Muscle layer of duodenum (tissue), 2 donors: Measurements from ENCODE around the gene FZD4.
"Not testable (repeated sequence)": the region's sequence is repeated elsewhere in the genome, so short reads cannot be mapped to it uniquely, and the experiment has no call there.

Experiments
- H3K27ac ChIP-seq: one replicate; pipeline ENCODE4 v1.7.0; 2013; ENCODE audit warnings: mild to moderate bottlenecking, low read length
- H3K27me3 ChIP-seq: one replicate; pipeline ENCODE4 v1.7.0; 2013; ENCODE audit warnings: low read depth, mild to moderate bottlenecking, control low read depth, low read length
- H3K36me3 ChIP-seq, 2 donors: one replicate each; pipeline ENCODE4 v1.7.0; 2013; ENCODE audit warnings: low read length in 2 of 2, control low read depth in 1 of 2, mild to moderate bottlenecking in 1 of 2; ENCODE audit not compliant: insufficient read depth in 2 of 2, control insufficient read depth in 1 of 2
- H3K4me1 ChIP-seq, 2 donors: one replicate each; pipeline ENCODE4 v1.7.0; 2013; ENCODE audit warnings: low read length in 2 of 2, mild to moderate bottlenecking in 2 of 2, control low read depth in 1 of 2, moderate library complexity in 1 of 2; ENCODE audit not compliant: insufficient read depth in 2 of 2, control insufficient read depth in 1 of 2
- H3K4me3 ChIP-seq, 2 donors: one replicate each; pipeline ENCODE4 v1.7.0; 2013; ENCODE audit warnings: low read length in 2 of 2, low read depth in 1 of 2, mild to moderate bottlenecking in 1 of 2
- H3K9me3 ChIP-seq, 2 donors: one replicate each; pipeline ENCODE4 v1.7.0; 2013; ENCODE audit warnings: low read length in 2 of 2, control low read depth in 1 of 2, mild to moderate bottlenecking in 1 of 2; ENCODE audit not compliant: control insufficient read depth in 1 of 2
- donor health status: healthy.

The FZD4 gene

GRCh38 chr11:86955361-86956120, at the start of gene FZD4:
Gene FZD4, minus strand, starts transcription at chr11:86955395. Its CDS starts 310 bp downstream, at chr11:86955085.
- Histone ChIP-seq H3K4me1 (peaks cover 8 to 40% of the 10 kb centered on the region in 2 donors), H3K27ac (peak within 1 kb of the TSS; percentile 67), H3K4me3 (peak within 1 kb of the TSS; percentile 90 to 94), H3K9me3 (no peaks in the 10 kb centered on the region), H3K36me3 (no peaks in the 10 kb centered on the region), H3K27me3 (no peaks in the 10 kb centered on the region)

GRCh38 chr11:87004281-87004680, 49.1 kb upstream of the FZD4 start:
- H3K27ac ChIP-seq, H3K4me3 ChIP-seq, H3K9me3 ChIP-seq, H3K4me1 ChIP-seq, H3K27me3 ChIP-seq, H3K36me3 ChIP-seq: not testable (repeated sequence)

GRCh38 chr11:87002918-87003317, 47.7 kb upstream of the FZD4 start:
- H3K4me1 ChIP-seq = no peaks in the 10 kb centered on the region
- no peaks in the 10 kb centered on the region for H3K27me3 ChIP-seq
- H3K9me3 ChIP-seq = no peaks in the 10 kb centered on the region
- H3K27ac ChIP-seq = no peak overlapping the region
- no peaks in the 10 kb centered on the region for H3K36me3 ChIP-seq
- no peak overlapping the region for H3K4me3 ChIP-seq

- Histone ChIP-seq H3K9me3 (no peaks in the 10 kb centered on the region), H3K4me1 (no peaks in the 10 kb centered on the region), H3K4me3 (no peak overlapping the region), H3K27ac (no peak overlapping the region), H3K36me3 (no peaks in the 10 kb centered on the region), H3K27me3 (no peaks in the 10 kb centered on the region)
Observed at GRCh38 chr11:86999859-87000753, 44.9 kb upstream of the FZD4 start.

DNA sequence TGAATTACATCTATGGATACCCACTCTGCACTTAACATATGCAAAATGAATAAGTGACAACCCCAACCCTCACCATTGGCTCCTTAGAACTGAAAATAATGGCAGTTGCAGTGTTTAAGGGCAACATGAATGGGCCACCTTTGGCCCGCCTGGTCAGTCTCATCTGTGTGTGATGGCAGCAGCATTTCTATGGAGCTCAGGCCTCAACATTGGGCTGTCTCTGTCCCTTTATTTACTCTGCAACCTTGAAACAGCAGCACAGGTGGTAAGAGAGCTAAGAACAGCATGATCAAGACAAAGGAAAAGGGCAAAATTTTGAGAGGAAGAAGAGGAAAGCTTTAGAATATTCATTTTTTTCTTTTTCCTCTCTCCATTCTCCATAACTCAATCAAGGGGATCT, 44.2 kb upstream of the FZD4 start:
- H3K4me3 ChIP-seq = no peak overlapping the region
- H3K27ac ChIP-seq = no peak overlapping the region
- H3K27me3 ChIP-seq = no peaks in the 10 kb centered on the region
- H3K4me1 ChIP-seq = no peaks in the 10 kb centered on the region
- no peaks in the 10 kb centered on the region for H3K36me3 ChIP-seq
- no peaks in the 10 kb centered on the region for H3K9me3 ChIP-seq

- Histone ChIP-seq H3K27me3 (no peaks in the 10 kb centered on the region), H3K27ac (no peak overlapping the region), H3K4me3 (no peak overlapping the region), H3K9me3 (no peaks in the 10 kb centered on the region), H3K4me1 (no peaks in the 10 kb centered on the region), H3K36me3 (no peaks in the 10 kb centered on the region)
Observed at GRCh38 chr11:86996953-86997570, 41.9 kb upstream of the FZD4 start.

DNA sequence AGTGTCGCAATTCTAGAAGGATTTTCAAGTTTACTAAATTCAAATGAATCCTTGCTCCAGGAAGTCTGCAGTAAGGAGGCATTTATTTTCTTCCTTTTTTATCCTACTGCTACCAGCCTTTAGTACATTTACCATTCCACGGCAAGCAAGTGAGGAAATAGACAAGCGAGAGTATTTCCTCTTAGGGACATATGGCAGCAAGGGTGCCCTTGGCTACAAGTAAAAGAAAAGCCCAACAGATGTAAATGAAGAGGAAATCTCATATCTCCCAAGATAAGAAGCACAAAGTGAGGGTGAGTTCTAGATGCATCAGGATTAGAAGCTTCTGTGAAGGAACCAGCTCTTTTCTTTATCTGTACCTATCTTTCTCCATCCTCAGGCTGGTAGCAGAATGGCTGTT, 37.8 kb upstream of the FZD4 start:
- H3K27me3 ChIP-seq = no peaks in the 10 kb centered on the region
- peaks cover 0 to 5% of the 10 kb centered on the region in 2 donors for H3K4me1 ChIP-seq
- no peaks in the 10 kb centered on the region for H3K36me3 ChIP-seq
- no peak overlapping the region for H3K27ac ChIP-seq
- H3K4me3 ChIP-seq = no peak overlapping the region
- H3K9me3 ChIP-seq = no peaks in the 10 kb centered on the region

DNA sequence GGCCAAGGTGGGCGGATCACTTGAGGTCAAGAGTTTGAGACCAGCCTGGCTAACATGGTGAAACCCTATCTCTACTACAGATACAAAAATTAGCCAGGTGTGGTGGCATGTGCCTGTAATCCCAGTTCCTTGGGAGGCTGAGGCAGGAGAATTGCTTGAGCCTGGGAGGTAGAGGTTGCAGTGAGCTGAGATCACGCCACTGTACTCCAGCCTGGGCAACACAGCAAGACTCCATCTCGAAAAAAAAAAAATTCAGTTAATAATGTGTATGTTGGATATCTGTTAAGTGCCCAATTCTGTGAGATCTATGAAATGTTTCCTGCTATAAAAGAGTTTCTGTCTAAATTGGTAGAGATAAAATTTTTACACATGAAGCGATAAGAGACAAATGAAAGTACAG, 37.1 kb upstream of the FZD4 start:
- not testable (repeated sequence) for H3K9me3 ChIP-seq, H3K27me3 ChIP-seq, H3K4me3 ChIP-seq, H3K27ac ChIP-seq, H3K36me3 ChIP-seq, H3K4me1 ChIP-seq

DNA sequence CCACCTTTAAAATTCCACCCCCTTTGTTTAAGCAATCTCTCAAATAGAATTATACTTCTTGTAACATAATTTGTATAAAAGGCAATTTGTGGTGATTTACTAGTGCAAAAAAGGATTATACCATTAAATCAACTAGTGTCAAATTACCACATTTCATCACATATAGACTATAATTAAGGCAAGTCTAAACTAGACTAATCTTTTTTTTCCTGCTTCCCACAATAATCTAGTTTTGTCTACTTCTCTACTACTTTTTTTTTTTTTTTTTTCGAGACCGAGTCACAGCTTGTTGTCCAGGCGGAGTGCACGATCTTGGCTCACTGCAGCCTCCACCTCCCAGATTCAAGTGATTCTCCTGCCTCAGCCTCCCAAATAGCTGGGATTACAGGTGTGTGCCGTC, 36.1 kb upstream of the FZD4 start:
- H3K27me3 ChIP-seq = no peaks in the 10 kb centered on the region
- no peak overlapping the region for H3K27ac ChIP-seq
- peaks cover 0 to 5% of the 10 kb centered on the region in 2 donors for H3K4me1 ChIP-seq
- H3K36me3 ChIP-seq = no peaks in the 10 kb centered on the region
- H3K4me3 ChIP-seq = no peak overlapping the region
- no peaks in the 10 kb centered on the region for H3K9me3 ChIP-seq

GRCh38 chr11:86990515-86990914, 35.3 kb upstream of the FZD4 start:
- no peak overlapping the region for H3K4me3 ChIP-seq
- no peaks in the 10 kb centered on the region for H3K36me3 ChIP-seq
- no peak overlapping the region for H3K27ac ChIP-seq
- peaks cover 0 to 5% of the 10 kb centered on the region in 2 donors for H3K4me1 ChIP-seq
- no peaks in the 10 kb centered on the region for H3K9me3 ChIP-seq
- H3K27me3 ChIP-seq = no peaks in the 10 kb centered on the region

- Histone ChIP-seq H3K36me3 (no peaks in the 10 kb centered on the region), H3K4me3 (no peak overlapping the region), H3K27me3 (no peaks in the 10 kb centered on the region), H3K27ac (no peak overlapping the region), H3K4me1 (peaks cover 0 to 5% of the 10 kb centered on the region in 2 donors), H3K9me3 (no peaks in the 10 kb centered on the region)
Observed at GRCh38 chr11:86990031-86990430, 34.8 kb upstream of the FZD4 start.
